Measurements from ENCODE around the gene RSU1.

Gene RSU1

GRCh38 chr10:16820421-16820820 is 3.2 kb upstream of the RSU1 start:
- DNase-seq = no peak

- no peak for DNase-seq
Observed at GRCh38 chr10:16820018-16820417, 2.8 kb upstream of the RSU1 start.

- DNase-seq = no peak
Observed at GRCh38 chr10:16819436-16819835, 2.2 kb upstream of the RSU1 start.

GRCh38 chr10:16819026-16819425 is 1.8 kb upstream of the RSU1 start:
- DNase-seq = no peak

GRCh38 chr10:16816830-16817124 is 447 bp downstream of the RSU1 start:
- no peak for DNase-seq

GRCh38 chr10:16816171-16816570 is 1.1 kb downstream of the RSU1 start:
- DNase-seq = peak in 1 of 2 experiments; percentile 9

- DNase-seq = no peak
Observed at GRCh38 chr10:16814012-16814411, 3.2 kb downstream of the RSU1 start.

- no peak for DNase-seq
Observed at GRCh38 chr10:16812676-16813075, 4.5 kb downstream of the RSU1 start.

GRCh38 chr10:16811765-16812164 is 5.5 kb downstream of the RSU1 start:
- DNase-seq = no peak

- DNase-seq = no peak
Observed at GRCh38 chr10:16811292-16811691, 5.9 kb downstream of the RSU1 start.

GRCh38 chr10:16809074-16809718 is 8.0 kb downstream of the RSU1 start:
- peak; percentile 32 to 42 for DNase-seq

- DNase-seq = no peak
Observed at GRCh38 chr10:16804123-16804522, 13.1 kb downstream of the RSU1 start.

- no peak for DNase-seq
Observed at GRCh38 chr10:16803464-16803863, 13.8 kb downstream of the RSU1 start.

- no peak for DNase-seq
Observed at GRCh38 chr10:16799621-16800020, 17.6 kb downstream of the RSU1 start.

GRCh38 chr10:16798571-16798970 is 18.7 kb downstream of the RSU1 start:
- no peak for DNase-seq

- no peak for DNase-seq
Observed at GRCh38 chr10:16795410-16796073, 21.7 kb downstream of the RSU1 start.

- DNase-seq = no peak
Observed at GRCh38 chr10:16794005-16794404, 23.2 kb downstream of the RSU1 start.

- no peak for DNase-seq
Observed at GRCh38 chr10:16792675-16793074, 24.5 kb downstream of the RSU1 start.

- no peak for DNase-seq
Observed at GRCh38 chr10:16789765-16790164, 27.5 kb downstream of the RSU1 start.

- DNase-seq = no peak
Observed at GRCh38 chr10:16789261-16789660, 28.0 kb downstream of the RSU1 start.

- DNase-seq = no peak
Observed at GRCh38 chr10:16788778-16789177, 28.4 kb downstream of the RSU1 start.

GRCh38 chr10:16788125-16788524 is 29.1 kb downstream of the RSU1 start:
- DNase-seq = no peak

GRCh38 chr10:16787361-16787791 is 29.8 kb downstream of the RSU1 start:
- no peak for DNase-seq

- no peak for DNase-seq
Observed at GRCh38 chr10:16780338-16780880, 36.8 kb downstream of the RSU1 start.
